ENCODE measurements around the gene PIPOX.

Gene PIPOX

DNA sequence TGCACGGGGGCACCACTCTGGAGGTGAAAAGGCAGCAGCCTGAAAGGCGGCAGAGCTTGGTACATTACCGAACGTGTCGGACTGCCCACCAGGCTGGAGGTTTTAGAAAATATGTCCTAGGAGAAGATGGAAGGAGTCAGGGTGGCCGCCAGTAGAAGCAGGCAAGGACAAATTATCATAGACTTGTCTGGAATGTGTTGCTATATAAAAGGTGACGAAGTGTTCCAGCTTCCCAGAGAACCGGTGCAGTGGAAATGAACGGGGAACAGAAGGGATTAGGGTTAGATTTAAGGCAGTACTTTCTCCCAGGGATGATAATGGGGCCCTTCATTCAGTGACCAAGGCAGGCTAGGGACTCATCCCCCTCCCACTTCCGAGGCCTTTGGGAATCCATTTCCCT is 27.4 kb downstream of the PIPOX start:
- H3K9me3 ChIP-seq (ENCODE audit: control extremely low read depth in 1 of 5, control insufficient read depth in 4 of 5, insufficient read depth in 2 of 5, low read depth in 1 of 5, low read length in 4 of 5) = no peaks in the 10 kb centered on the region
- ChIA-PET CTCF (interaction anchor here (1.2 kb wide), 2 partner anchors 10 to 97 kb away, joined by 3 read pairs; no protein-coding TSS in a partner anchor), POLR2A (interaction anchor here (1.4 kb wide), 1 partner anchor 9 kb away, joined by 5 read pairs; no protein-coding TSS in a partner anchor)
- no peaks in the 10 kb centered on the region for H3K4me1 ChIP-seq (ENCODE audit: control extremely low read depth in 1 of 4, control insufficient read depth in 4 of 4, insufficient read depth in 4 of 4, low read length in 3 of 4)
- H3K4me3 ChIP-seq (ENCODE audit: control insufficient read depth in 1 of 7, extremely low read depth in 1 of 7, insufficient read depth in 4 of 7, low read depth in 2 of 7, low read length in 6 of 7) = no peak overlapping the region
- peaks cover 0 to 17% (median 10%) of the 10 kb centered on the region in 4 experiments for H3K36me3 ChIP-seq (ENCODE audit: control insufficient read depth in 4 of 4, insufficient read depth in 4 of 4, low read length in 3 of 4)
- H3K27me3 ChIP-seq (replicated peaks in 2 of 5; ENCODE audit: control insufficient read depth in 4 of 5, insufficient read depth in 5 of 5, low read length in 4 of 5) = no peaks in the 10 kb centered on the region
- WGBS (ENCODE audit: insufficient coverage) = 98% methylated on average over 9 of the region's 10 CpGs
- H3K27ac ChIP-seq (ENCODE audit: insufficient read depth in 1 of 2, low read depth in 1 of 2, low read length in 2 of 2, poor library complexity in 1 of 2, severe bottlenecking in 2 of 2) = no peak overlapping the region
- DNase-seq = no peak

- Histone ChIP-seq H3K4me3 (ENCODE audit: control insufficient read depth in 1 of 7, extremely low read depth in 1 of 7, insufficient read depth in 4 of 7, low read depth in 2 of 7, low read length in 6 of 7) (no peak overlapping the region), H3K27me3 (replicated peaks in 2 of 5; ENCODE audit: control insufficient read depth in 4 of 5, insufficient read depth in 5 of 5, low read length in 4 of 5) (no peaks in the 10 kb centered on the region), H3K4me1 (ENCODE audit: control extremely low read depth in 1 of 4, control insufficient read depth in 4 of 4, insufficient read depth in 4 of 4, low read length in 3 of 4) (no peaks in the 10 kb centered on the region), H3K36me3 (ENCODE audit: control insufficient read depth in 4 of 4, insufficient read depth in 4 of 4, low read length in 3 of 4) (peaks cover 0 to 22% (median 14%) of the 10 kb centered on the region in 4 experiments), H3K9me3 (ENCODE audit: control extremely low read depth in 1 of 5, control insufficient read depth in 4 of 5, insufficient read depth in 2 of 5, low read depth in 1 of 5, low read length in 4 of 5) (no peaks in the 10 kb centered on the region), H3K27ac (ENCODE audit: insufficient read depth in 1 of 2, low read depth in 1 of 2, low read length in 2 of 2, poor library complexity in 1 of 2, severe bottlenecking in 2 of 2) (no peak overlapping the region)
- DNase-seq = no peak
- WGBS (ENCODE audit: insufficient coverage) = 97% methylated on average over 9 of the region's 9 CpGs
- CTCF ChIA-PET = interaction anchor here (1.2 kb wide), 1 partner anchor 97 kb away, joined by 3 read pairs; no protein-coding TSS in a partner anchor
- POLR2A ChIA-PET = interaction anchor here (1.4 kb wide), 1 partner anchor 8 kb away, joined by 5 read pairs; no protein-coding TSS in a partner anchor
Measured at GRCh38 chr17:29070781-29071180, 27.8 kb downstream of the PIPOX start.

- H3K4me3 ChIP-seq (ENCODE audit: control insufficient read depth in 1 of 7, extremely low read depth in 1 of 7, insufficient read depth in 4 of 7, low read depth in 2 of 7, low read length in 6 of 7) = no peak overlapping the region
- H3K27ac ChIP-seq (ENCODE audit: insufficient read depth in 1 of 2, low read depth in 1 of 2, low read length in 2 of 2, poor library complexity in 1 of 2, severe bottlenecking in 2 of 2) = no peak overlapping the region
- no peak for DNase-seq
- peaks cover 0 to 26% (median 18%) of the 10 kb centered on the region in 4 experiments for H3K36me3 ChIP-seq (ENCODE audit: control insufficient read depth in 4 of 4, insufficient read depth in 4 of 4, low read length in 3 of 4)
- CTCF ChIA-PET = interaction anchor here (1.1 to 1.2 kb wide), 2 partner anchors 28 to 98 kb away, joined by 3 read pairs; no protein-coding TSS in a partner anchor
- no peaks in the 10 kb centered on the region for H3K27me3 ChIP-seq (replicated peaks in 2 of 5; ENCODE audit: control insufficient read depth in 4 of 5, insufficient read depth in 5 of 5, low read length in 4 of 5)
- no peaks in the 10 kb centered on the region for H3K4me1 ChIP-seq (ENCODE audit: control extremely low read depth in 1 of 4, control insufficient read depth in 4 of 4, insufficient read depth in 4 of 4, low read length in 3 of 4)
- POLR2A ChIA-PET = no interaction called here
- 88% methylated on average over 1 of the region's 1 CpG for WGBS (ENCODE audit: insufficient coverage)
- no peaks in the 10 kb centered on the region for H3K9me3 ChIP-seq (ENCODE audit: control extremely low read depth in 1 of 5, control insufficient read depth in 4 of 5, insufficient read depth in 2 of 5, low read depth in 1 of 5, low read length in 4 of 5)
Measured at GRCh38 chr17:29071303-29071702, 28.4 kb downstream of the PIPOX start.

DNA sequence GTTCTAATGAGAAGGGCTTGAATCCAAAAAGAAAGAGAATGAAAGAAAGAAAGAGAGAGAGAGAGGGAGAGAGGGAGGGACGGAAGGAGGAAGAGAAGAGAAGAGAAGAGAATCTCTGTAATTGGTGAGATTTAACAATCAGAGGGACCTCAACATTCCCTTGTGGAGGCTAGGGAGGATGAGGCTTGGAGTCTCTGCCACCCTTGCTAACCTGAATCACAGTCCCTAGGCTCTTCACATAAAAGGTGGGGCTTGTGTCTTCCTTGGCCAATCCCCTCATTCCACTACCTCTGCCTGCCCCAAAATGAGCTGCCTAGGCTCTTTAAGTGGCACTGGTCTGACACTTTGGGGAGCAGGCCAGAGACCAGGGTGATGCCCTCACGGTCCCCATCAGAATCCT is 30.1 kb downstream of the PIPOX start:
- H3K9me3 ChIP-seq (ENCODE audit: control extremely low read depth in 1 of 5, control insufficient read depth in 4 of 5, insufficient read depth in 2 of 5, low read depth in 1 of 5, low read length in 4 of 5) = no peaks in the 10 kb centered on the region
- 80% methylated on average over 2 of the region's 2 CpGs for WGBS (ENCODE audit: insufficient coverage)
- H3K36me3 ChIP-seq (ENCODE audit: control insufficient read depth in 4 of 4, insufficient read depth in 4 of 4, low read length in 3 of 4) = peaks cover 4 to 44% (median 29%) of the 10 kb centered on the region in 4 experiments
- H3K4me1 ChIP-seq (ENCODE audit: control extremely low read depth in 1 of 4, control insufficient read depth in 4 of 4, insufficient read depth in 4 of 4, low read length in 3 of 4) = no peaks in the 10 kb centered on the region
- POLR2A ChIA-PET = no interaction called here
- no peaks in the 10 kb centered on the region for H3K27me3 ChIP-seq (replicated peaks in 2 of 5; ENCODE audit: control insufficient read depth in 4 of 5, insufficient read depth in 5 of 5, low read length in 4 of 5)
- CTCF ChIA-PET = interaction anchor here (0.7 to 1.3 kb wide), 2 partner anchors 23 to 46 kb away, joined by 3 read pairs; no protein-coding TSS in a partner anchor
- no peak for DNase-seq
- H3K4me3 ChIP-seq (ENCODE audit: control insufficient read depth in 1 of 7, extremely low read depth in 1 of 7, insufficient read depth in 4 of 7, low read depth in 2 of 7, low read length in 6 of 7) = no peak overlapping the region
- H3K27ac ChIP-seq (ENCODE audit: insufficient read depth in 1 of 2, low read depth in 1 of 2, low read length in 2 of 2, poor library complexity in 1 of 2, severe bottlenecking in 2 of 2) = no peak overlapping the region

GRCh38 chr17:29073520-29073919 is 30.6 kb downstream of the PIPOX start:
- Histone ChIP-seq H3K4me3 (ENCODE audit: control insufficient read depth in 1 of 7, extremely low read depth in 1 of 7, insufficient read depth in 4 of 7, low read depth in 2 of 7, low read length in 6 of 7) (no peak overlapping the region), H3K36me3 (ENCODE audit: control insufficient read depth in 4 of 4, insufficient read depth in 4 of 4, low read length in 3 of 4) (peaks cover 4 to 49% (median 34%) of the 10 kb centered on the region in 4 experiments), H3K27ac (ENCODE audit: insufficient read depth in 1 of 2, low read depth in 1 of 2, low read length in 2 of 2, poor library complexity in 1 of 2, severe bottlenecking in 2 of 2) (no peak overlapping the region), H3K9me3 (ENCODE audit: control extremely low read depth in 1 of 5, control insufficient read depth in 4 of 5, insufficient read depth in 2 of 5, low read depth in 1 of 5, low read length in 4 of 5) (no peaks in the 10 kb centered on the region), H3K27me3 (replicated peaks in 2 of 5; ENCODE audit: control insufficient read depth in 4 of 5, insufficient read depth in 5 of 5, low read length in 4 of 5) (no peaks in the 10 kb centered on the region), H3K4me1 (ENCODE audit: control extremely low read depth in 1 of 4, control insufficient read depth in 4 of 4, insufficient read depth in 4 of 4, low read length in 3 of 4) (no peaks in the 10 kb centered on the region)
- 90% methylated on average over 2 of the region's 4 CpGs for WGBS (ENCODE audit: insufficient coverage)
- CTCF ChIA-PET = no interaction called here
- no peak for DNase-seq
- POLR2A ChIA-PET = no interaction called here

- ChIA-PET CTCF (interaction anchor here (1.1 kb wide), 1 partner anchor 10 kb away, joined by 3 read pairs; no protein-coding TSS in a partner anchor), POLR2A (no interaction called here)
- H3K9me3 ChIP-seq (ENCODE audit: control extremely low read depth in 1 of 5, control insufficient read depth in 4 of 5, insufficient read depth in 2 of 5, low read depth in 1 of 5, low read length in 4 of 5) = no peaks in the 10 kb centered on the region
- no peak overlapping the region for H3K4me3 ChIP-seq (ENCODE audit: control insufficient read depth in 1 of 7, extremely low read depth in 1 of 7, insufficient read depth in 4 of 7, low read depth in 2 of 7, low read length in 6 of 7)
- no peaks in the 10 kb centered on the region for H3K4me1 ChIP-seq (ENCODE audit: control extremely low read depth in 1 of 4, control insufficient read depth in 4 of 4, insufficient read depth in 4 of 4, low read length in 3 of 4)
- no peaks in the 10 kb centered on the region for H3K27me3 ChIP-seq (replicated peaks in 2 of 5; ENCODE audit: control insufficient read depth in 4 of 5, insufficient read depth in 5 of 5, low read length in 4 of 5)
- 90% methylated on average over 12 of the region's 12 CpGs for WGBS (ENCODE audit: insufficient coverage)
- H3K36me3 ChIP-seq (ENCODE audit: control insufficient read depth in 4 of 4, insufficient read depth in 4 of 4, low read length in 3 of 4) = peaks cover 7 to 58% (median 43%) of the 10 kb centered on the region in 4 experiments
- no peak overlapping the region for H3K27ac ChIP-seq (ENCODE audit: insufficient read depth in 1 of 2, low read depth in 1 of 2, low read length in 2 of 2, poor library complexity in 1 of 2, severe bottlenecking in 2 of 2)
- no peak for DNase-seq
Measured at GRCh38 chr17:29074488-29074887, 31.5 kb downstream of the PIPOX start.

DNA sequence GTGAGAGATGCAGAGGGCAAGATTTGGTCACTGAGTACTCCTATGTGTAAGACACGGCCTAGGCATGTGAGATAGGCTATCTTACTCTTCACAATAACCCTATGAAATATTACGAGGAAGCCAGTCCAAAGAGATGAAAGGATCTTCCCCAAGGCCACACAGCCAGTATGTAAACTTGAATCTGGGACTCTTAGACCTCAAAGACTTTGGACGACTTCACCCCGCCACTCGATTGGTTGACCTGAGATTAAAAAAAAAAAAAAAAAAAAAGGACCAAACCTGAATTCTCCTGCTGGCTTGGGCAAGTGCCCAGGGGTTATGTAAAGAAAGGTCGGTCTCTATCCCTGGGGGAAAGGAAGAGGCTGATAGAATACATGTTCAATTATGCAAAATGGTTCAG is 33.1 kb downstream of the PIPOX start:
- no peak overlapping the region for H3K4me3 ChIP-seq (ENCODE audit: control insufficient read depth in 1 of 7, extremely low read depth in 1 of 7, insufficient read depth in 4 of 7, low read depth in 2 of 7, low read length in 6 of 7)
- WGBS (ENCODE audit: insufficient coverage) = 100% methylated on average over 1 of the region's 6 CpGs
- no peaks in the 10 kb centered on the region for H3K9me3 ChIP-seq (ENCODE audit: control extremely low read depth in 1 of 5, control insufficient read depth in 4 of 5, insufficient read depth in 2 of 5, low read depth in 1 of 5, low read length in 4 of 5)
- ChIA-PET POLR2A (no interaction called here), CTCF (interaction anchor here (1.1 to 1.2 kb wide), 2 partner anchors 38 to 48 kb away, joined by 4 read pairs; no protein-coding TSS in a partner anchor)
- no peaks in the 10 kb centered on the region for H3K4me1 ChIP-seq (ENCODE audit: control extremely low read depth in 1 of 4, control insufficient read depth in 4 of 4, insufficient read depth in 4 of 4, low read length in 3 of 4)
- no peak for DNase-seq
- H3K36me3 ChIP-seq (ENCODE audit: control insufficient read depth in 4 of 4, insufficient read depth in 4 of 4, low read length in 3 of 4) = peaks cover 9 to 74% (median 56%) of the 10 kb centered on the region in 4 experiments
- no peaks in the 10 kb centered on the region for H3K27me3 ChIP-seq (replicated peaks in 2 of 5; ENCODE audit: control insufficient read depth in 4 of 5, insufficient read depth in 5 of 5, low read length in 4 of 5)
- H3K27ac ChIP-seq (ENCODE audit: insufficient read depth in 1 of 2, low read depth in 1 of 2, low read length in 2 of 2, poor library complexity in 1 of 2, severe bottlenecking in 2 of 2) = no peak overlapping the region

Data from common myeloid progenitor, CD34-positive (primary cell).